ENCODE results near the gene KCNH2. TPM values are rescaled to one million over a fixed set of nuclear protein-coding genes. Genes with fewer than 3 reads are reported as not detected.

The KCNH2 gene
- total and polyA plus RNA-seq, 2 of the 8 experiments (the other 6 are each of a cell fraction or from before 2014, with no cell fraction given): 8.0 to 15.0 TPM

DNA sequence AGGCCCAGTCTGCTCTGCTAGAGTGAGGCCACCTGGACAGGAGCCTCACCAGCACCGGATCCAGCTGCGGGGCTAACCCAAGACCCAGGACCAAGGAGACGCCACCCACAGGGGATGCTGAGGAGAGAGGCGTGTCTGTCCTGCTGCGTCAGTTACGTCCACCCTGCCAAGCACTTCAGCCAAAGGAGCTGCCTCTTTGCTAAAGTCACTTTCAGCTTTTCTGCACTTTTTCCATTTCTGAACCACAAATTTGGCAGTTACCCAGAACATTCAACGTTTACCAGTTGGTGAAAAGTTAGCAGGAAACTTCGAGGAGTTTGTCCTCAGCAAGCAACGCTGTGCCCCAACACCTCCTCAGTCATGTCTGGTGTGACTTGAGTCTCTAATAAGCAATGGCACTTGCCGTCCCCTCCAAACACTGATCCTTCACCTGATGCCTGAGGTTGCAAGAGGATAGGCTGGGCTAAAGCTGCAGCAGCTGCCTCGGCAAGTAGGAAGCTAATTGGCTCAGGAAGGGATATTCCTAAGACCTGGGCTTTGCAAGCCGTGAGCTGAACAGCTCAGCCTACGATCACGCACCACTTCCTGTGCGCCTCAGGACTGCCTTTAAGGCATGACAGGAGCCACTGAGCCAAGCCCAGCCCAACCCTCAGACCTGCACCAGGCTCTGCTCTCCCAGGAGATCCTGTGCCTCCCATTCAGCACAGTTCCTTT is 40.1 kb downstream of the KCNH2 start (continued):
- no peak for TF ChIP-seq ATF2 (IDR thresholded peaks at IDR 0.05; ENCODE audit: low read length)
- TF ChIP-seq SP1 (IDR thresholded peaks at IDR 0.05; ENCODE audit: low read depth, low read length): no peak
- no peak for TF ChIP-seq SAP30 (IDR thresholded peaks at IDR 0.05; ENCODE audit: insufficient read depth, insufficient replicate concordance, low read length)
- TF ChIP-seq SP2 (IDR thresholded peaks at IDR 0.05; ENCODE audit: low read length): no peak
- no peak for TF ChIP-seq KDM5A (IDR thresholded peaks at IDR 0.05; ENCODE audit: low read length)
- no peak for TF ChIP-seq TAF7 (optimal IDR thresholded peaks at IDR 0.05; ENCODE audit: borderline replicate concordance, low read depth, low read length)

Measured in H1 (cell line).